HL-60 (cell line): ENCODE results near the gene NF2.

Experiments used
- DNase-seq, 2 experiments: peaks; one replicate each; pipeline ENCODE4 v3.0.0-alpha.2; 2010 to 2020; ENCODE audit warnings: low read depth in 1 of 2, low spot score in 1 of 2
- H3K27ac ChIP-seq: fragments of 250-450 bp; sonication (Bioruptor Pico); replicated peaks from 2 replicates; pipeline ENCODE4 v1.5.1; 2020; ENCODE audit warnings: mild to moderate bottlenecking, moderate library complexity
- H3K27me3 ChIP-seq: fragments of 250-450 bp; sonication (Bioruptor Pico); 2 replicates; pipeline ENCODE4 v1.5.1; 2021; ENCODE audit warnings: mild to moderate bottlenecking, moderate library complexity; ENCODE audit not compliant: insufficient read depth, poor library complexity, severe bottlenecking
- H3K4me3 ChIP-seq: replicated peaks from 2 replicates; pipeline ENCODE4 v1.5.1; 2011; ENCODE audit warnings: mild to moderate bottlenecking, control low read depth, low read length; ENCODE audit not compliant: insufficient read depth
- CTCF ChIP-seq: IDR thresholded peaks from one replicate; pipeline ENCODE4 v1.5.1; 2011; ENCODE audit warnings: low read length, control low read depth, inconsistent platforms; ENCODE audit not compliant: insufficient read depth
- GABPA ChIP-seq: IDR thresholded peaks from 2 replicates; pipeline ENCODE4 v1.6.1; 2012; ENCODE audit warnings: low read depth
- POLR2AphosphoS5 ChIP-seq: IDR thresholded peaks from 2 replicates; pipeline ENCODE4 v1.6.1; 2012; ENCODE audit warnings: low read depth
- REST ChIP-seq: IDR thresholded peaks from 2 replicates; pipeline ENCODE4 v1.6.1; 2012; ENCODE audit warnings: low read depth; ENCODE audit not compliant: insufficient replicate concordance
- SPI1 ChIP-seq: IDR thresholded peaks from 2 replicates; pipeline ENCODE4 v1.6.1; 2012; ENCODE audit warnings: low read depth, mild to moderate bottlenecking, borderline replicate concordance

The NF2 gene

GRCh38 chr22:29621761-29622526 lies 18.5 kb downstream of the NF2 start:
- TF ChIP-seq SPI1: no peak
- no peak for TF ChIP-seq POLR2AphosphoS5
- no peak for TF ChIP-seq CTCF
- no peak for TF ChIP-seq REST
- no peak for TF ChIP-seq GABPA
- Histone ChIP-seq H3K4me3 (no peak overlapping the region), H3K27ac (no peak overlapping the region), H3K27me3 (no peaks in the 10 kb centered on the region)
- DNase-seq: peak in 1 of 2 experiments; percentile 10

DNA sequence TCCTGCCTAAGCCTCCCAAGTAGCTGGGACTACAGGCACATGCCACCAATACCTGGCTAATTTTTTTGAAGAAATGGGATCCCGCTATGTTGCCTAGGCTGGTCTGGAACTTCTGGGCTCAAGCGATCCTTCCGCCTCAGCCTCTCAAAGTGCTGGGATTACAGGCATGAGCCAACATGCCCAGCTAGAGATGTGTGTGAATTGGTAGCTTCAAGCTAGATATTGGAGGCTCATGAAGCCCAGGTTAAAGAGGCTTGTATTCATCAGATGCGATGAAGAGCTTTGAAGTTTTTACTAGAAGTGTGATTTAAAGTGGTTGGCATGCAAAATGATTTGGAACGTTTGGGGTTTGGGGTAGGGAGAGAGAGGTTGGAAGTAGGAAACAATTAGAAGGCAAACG lies 19.6 kb downstream of the NF2 start:
- TF ChIP-seq GABPA: no peak
- TF ChIP-seq SPI1: no peak
- no peak for TF ChIP-seq REST
- no peak for TF ChIP-seq POLR2AphosphoS5
- TF ChIP-seq CTCF: no peak
- Histone ChIP-seq H3K4me3 (no peak overlapping the region), H3K27me3 (no peaks in the 10 kb centered on the region), H3K27ac (no peak overlapping the region; the same call in 1 of the 2 replicates)
- no peak for DNase-seq

DNA sequence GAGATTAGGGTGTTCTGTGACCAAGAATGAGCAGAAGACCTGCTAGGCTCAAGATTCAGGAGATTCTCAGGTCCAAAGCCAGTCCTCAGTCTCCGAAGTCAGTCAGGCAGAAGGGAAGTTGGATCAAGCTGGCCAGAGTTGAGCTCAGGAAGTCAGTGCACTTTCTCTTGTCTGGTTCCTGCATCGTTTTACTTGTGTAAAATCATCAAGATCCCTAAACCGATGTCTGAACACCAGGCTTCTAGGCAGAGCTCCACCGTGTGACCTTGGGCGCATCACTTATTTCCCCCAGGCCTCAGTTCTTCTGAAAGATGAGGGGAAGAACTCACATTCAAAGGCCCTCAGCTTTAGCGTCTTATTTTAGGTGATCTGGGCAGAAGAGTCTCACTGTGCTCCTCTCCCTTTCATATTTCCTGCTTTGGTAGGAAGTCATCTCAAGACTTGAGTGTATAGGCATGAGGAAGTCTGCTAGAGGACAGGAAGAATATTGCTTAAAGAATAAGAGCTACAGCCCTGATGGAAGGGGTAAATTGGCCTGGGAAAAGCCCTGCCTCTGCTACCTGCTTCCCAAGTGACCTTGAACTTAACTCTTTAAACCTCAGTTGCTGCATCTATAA lies 20.2 kb downstream of the NF2 start:
- H3K4me3 ChIP-seq: no peak overlapping the region
- H3K27ac ChIP-seq: peak overlapping the region; percentile 37
- no peaks in the 10 kb centered on the region for H3K27me3 ChIP-seq
- DNase-seq: peak in 1 of 2 experiments; percentile 36
- TF ChIP-seq SPI1 (peak; percentile 72; the same call in 1 of the 2 replicates), GABPA (no peak)

- TF ChIP-seq SPI1: no peak
- no peak for TF ChIP-seq GABPA
- TF ChIP-seq CTCF: peak; percentile 89
- TF ChIP-seq POLR2AphosphoS5: no peak
- TF ChIP-seq REST: no peak
- Histone ChIP-seq H3K27me3 (no peaks in the 10 kb centered on the region), H3K27ac (no peak overlapping the region), H3K4me3 (no peak overlapping the region)
- peak; percentile 41 for DNase-seq
Measured at GRCh38 chr22:29625090-29625825, 21.8 kb downstream of the NF2 start.
